HepG2 (cell line): ENCODE results near the gene EDN3. TPM values are rescaled to one million over a fixed set of nuclear protein-coding genes. Genes with fewer than 3 reads are reported as not detected.

Experiments
- ATAC-seq: fragments of 200-7000 bp; cut with Tn5 transposase; 3 replicates; pipeline ENCODE4 v1.9.1; 2020; ENCODE audit warnings: mild to moderate bottlenecking, moderate library complexity
- BruUV-seq: library from RNA; stranded (reverse); fragments of 400-500 nt; replicated peaks from 2 replicates; lab custom pipeline; 2021; lab: Mats Ljungman, UMichigan
- CTCF ChIA-PET: fragments of 300-600 bp; formaldehyde crosslinking; extraction: SDS; loops from one replicate; lab custom pipeline; 2021; ENCODE audit warnings: low total read pairs, inconsistent platforms, low intra/inter-chr PET ratio; lab: Yijun Ruan, JAX
- POLR2A ChIA-PET: fragments of 350-600 bp; sonication (Branson Sonifier 250); formaldehyde crosslinking; loops from one replicate; lab custom pipeline; 2020; ENCODE audit warnings: antibody characterized with exemption, inconsistent platforms; lab: Yijun Ruan, JAX
- DNase-seq: peaks from one replicate; pipeline ENCODE4 v3.0.0-alpha.2; 2015; ENCODE audit warnings: low spot score
- FAIRE-seq: peaks from 3 replicates; lab custom pipeline; 2011; peaks lifted over from hg19 to GRCh38; lab: Jason Lieb, UNC
- H2AFZ ChIP-seq: one replicate; pipeline ENCODE4 v1.6.1; 2011; ENCODE audit warnings: low read length, inconsistent platforms
- H3K27ac ChIP-seq: fragments of 300-600 bp; 3 replicates; pipeline ENCODE4 v1.8.0; 2011; ENCODE audit warnings: mixed run types, mild to moderate bottlenecking, mixed read lengths, low read length, inconsistent platforms; ENCODE audit not compliant: insufficient read depth; ENCODE audit errors: extremely low read length
- H3K27me3 ChIP-seq, 2 experiments: fragments of 200-600 bp in 1 of 2; 2 replicates in 1 of 2; 3 replicates in 1 of 2; pipeline versions ENCODE4 v1.6.0 to v1.8.0; 2011; ENCODE audit warnings: low read length in 2 of 2, mild to moderate bottlenecking in 2 of 2, moderate library complexity in 2 of 2, inconsistent platforms in 1 of 2; ENCODE audit not compliant: insufficient read depth in 2 of 2, control insufficient read depth in 1 of 2
- H3K36me3 ChIP-seq, 2 experiments: fragments of 200-600 bp in 1 of 2; replicated peaks in 1 of 2; 2 replicates in 1 of 2; 3 replicates in 1 of 2; pipeline versions ENCODE4 v1.5.1 to v1.8.0; 2011; ENCODE audit warnings: low read length in 2 of 2, inconsistent platforms in 1 of 2; ENCODE audit not compliant: insufficient read depth in 2 of 2, control insufficient read depth in 1 of 2
- H3K4me1 ChIP-seq: 2 replicates; pipeline ENCODE4 v1.5.1; 2012; ENCODE audit warnings: low read length, inconsistent platforms; ENCODE audit not compliant: insufficient read depth
- H3K4me2 ChIP-seq: 2 replicates; pipeline ENCODE4 v1.6.0; 2011; ENCODE audit warnings: low read depth, low read length, inconsistent platforms
- H3K4me3 ChIP-seq, 3 experiments: fragments of 200-600 bp in 1 of 3; sonication (generic), shearing (Covaris generic) in 1 of 3; replicated peaks in 1 of 3; 2 replicates each; pipeline ENCODE4 v1.5.1; 2011 to 2016; ENCODE audit warnings: low read length in 3 of 3, inconsistent platforms in 2 of 3, low read depth in 2 of 3, mild to moderate bottlenecking in 2 of 3, control low read depth in 1 of 3, mixed read lengths in 1 of 3; ENCODE audit not compliant: insufficient read depth in 1 of 3
- H3K79me2 ChIP-seq: one replicate; pipeline ENCODE4 v1.6.1; 2011; ENCODE audit warnings: low read length, inconsistent platforms; ENCODE audit not compliant: insufficient read depth
- H3K9ac ChIP-seq: 2 replicates; pipeline ENCODE4 v1.6.0; 2011; ENCODE audit warnings: mild to moderate bottlenecking, low read depth, low read length, inconsistent platforms; ENCODE audit not compliant: insufficient read depth
- H3K9me3 ChIP-seq: 2 replicates; pipeline ENCODE4 v1.5.1; 2012; ENCODE audit warnings: mild to moderate bottlenecking, low read length
- H4K20me1 ChIP-seq: 2 replicates; pipeline ENCODE4 v1.6.0; 2011; ENCODE audit warnings: inconsistent platforms, mild to moderate bottlenecking, low read length, moderate library complexity; ENCODE audit not compliant: insufficient read depth
- ESRRA ChIP-seq: sonication (generic); formaldehyde crosslinking; IDR thresholded peaks from 2 replicates; pipeline ENCODE4 v1.5.1; 2020; ENCODE audit warnings: mild to moderate bottlenecking, low read depth, missing genetic modification reagents
- ETV5 ChIP-seq: IDR thresholded peaks from 2 replicates; pipeline ENCODE4 v1.6.1; 2018; ENCODE audit warnings: missing biosample characterization, missing genetic modification reagents, inconsistent platforms, borderline replicate concordance
- GLI4 ChIP-seq: sonication (generic); formaldehyde crosslinking; IDR thresholded peaks from 2 replicates; pipeline ENCODE4 v1.5.1; 2020; ENCODE audit warnings: missing genetic modification reagents, mild to moderate bottlenecking, moderate library complexity, borderline replicate concordance
- HIVEP1 ChIP-seq: sonication (generic); formaldehyde crosslinking; IDR thresholded peaks from 2 replicates; pipeline ENCODE4 v1.4.0; 2020; ENCODE audit warnings: mild to moderate bottlenecking, missing genetic modification reagents
- KDM6A ChIP-seq: IDR thresholded peaks from 2 replicates; pipeline ENCODE4 v1.6.1; 2016; ENCODE audit warnings: low read depth
- KLF15 ChIP-seq: sonication (generic); formaldehyde crosslinking; IDR thresholded peaks from 2 replicates; pipeline ENCODE4 v1.8.1; 2023; ENCODE audit warnings: borderline replicate concordance, mild to moderate bottlenecking, inconsistent platforms, missing genetic modification reagents, mixed read lengths
- NCOA5 ChIP-seq: sonication (generic); formaldehyde crosslinking; IDR thresholded peaks from 2 replicates; pipeline ENCODE4 v1.4.0; 2020; ENCODE audit warnings: missing genetic modification reagents
- ONECUT2 ChIP-seq: sonication (generic); formaldehyde crosslinking; IDR thresholded peaks from 2 replicates; pipeline ENCODE4 v1.4.0; 2020; ENCODE audit warnings: missing genetic modification reagents
- PBX3 ChIP-seq: sonication (generic); formaldehyde crosslinking; IDR thresholded peaks from 2 replicates; pipeline ENCODE4 v1.8.1; 2023; ENCODE audit warnings: missing genetic modification reagents, inconsistent platforms, borderline replicate concordance
- TARDBP ChIP-seq: sonication (generic); formaldehyde crosslinking; IDR thresholded peaks from 2 replicates; pipeline ENCODE4 v1.8.0; 2022; ENCODE audit warnings: mild to moderate bottlenecking, missing genetic modification reagents
- TBL1XR1 ChIP-seq: fragments of 150-350 bp; IDR thresholded peaks from 2 replicates; pipeline ENCODE4 v1.6.1; 2014; ENCODE audit warnings: borderline replicate concordance, low read length; ENCODE audit not compliant: partially characterized antibody
- TCF12 ChIP-seq, 2 experiments: fragments of 450-650 bp in 1 of 2; sonication (generic) in 1 of 2; formaldehyde crosslinking in 1 of 2; IDR thresholded peaks; 2 replicates each; pipeline versions ENCODE4 v1.6.1 to v1.8.0; 2017 to 2022; ENCODE audit warnings: antibody characterized with exemption in 1 of 2, mild to moderate bottlenecking in 1 of 2, missing genetic modification reagents in 1 of 2, moderate library complexity in 1 of 2
- ZNF10 ChIP-seq: sonication (generic); formaldehyde crosslinking; IDR thresholded peaks from 2 replicates; pipeline ENCODE4 v1.4.0; 2020; ENCODE audit warnings: mild to moderate bottlenecking, low read depth, missing genetic modification reagents, borderline replicate concordance
- ZNF205 ChIP-seq: IDR thresholded peaks from 2 replicates; pipeline ENCODE4 v1.6.1; 2018; ENCODE audit warnings: missing biosample characterization, missing genetic modification reagents
- ZNF383 ChIP-seq: sonication (generic); formaldehyde crosslinking; IDR thresholded peaks from 2 replicates; pipeline ENCODE4 v1.4.0; 2020; ENCODE audit warnings: missing genetic modification reagents, mild to moderate bottlenecking, borderline replicate concordance
- WGBS: methylation state at CpG from one replicate; pipeline ENCODE4 v1.1.6; 2017; ENCODE audit warnings: low lambda C conversion rate; 5-methylcytosine and 5-hydroxymethylcytosine counted together
- in situ Hi-C: cut with HindIII; loops from 2 replicates; pipeline ENCODE4 v1.10.0; 2017; ENCODE audit warnings: low pct_unique_long_range_greater_than_20kb; ENCODE audit not compliant: extremely low pct_ligation_motif_present
- intact Hi-C: fragments of 100-400 bp; cut with micrococcal nuclease; formaldehyde crosslinking; loops from one replicate; pipeline ENCODE4 v1.10.0; 2022; ENCODE audit not compliant: unreplicated experiment
- polyA plus RNA-seq, 8 experiments: library from polyadenylated mRNA; depleted of rRNA in 3 of 8; stranded (reverse) in 7 of 8; unstranded in 1 of 8; fragments of >200 nt; fragmentation: Illumina TruSeq in 4 of 8; extraction: Trizol in 4 of 8; gene quantifications; 2 replicates each; pipeline versions ENCODE4 v1.2.1 to v1.2.3, GENCODE V29; 2011 to 2016; ENCODE audit warnings: low read depth in 4 of 8, missing spikeins in 1 of 8, mixed read lengths in 1 of 8; ENCODE audit not compliant: insufficient read depth in 1 of 8
- total RNA-seq, 5 experiments: library from RNA; depleted of rRNA; stranded (reverse); fragments of >200 nt; fragmentation: Illumina TruSeq; extraction: Trizol; gene quantifications; 2 replicates each; pipeline ENCODE4 v1.2.3, GENCODE V29; 2016; ENCODE audit warnings: low read depth in 1 of 5
- TF ChIP-seq, protein P1 (sequence below): sonication (generic); formaldehyde crosslinking; IDR thresholded peaks from 2 replicates; pipeline ENCODE4 v1.4.0; 2020; ENCODE audit warnings: mild to moderate bottlenecking, missing genetic modification reagents, borderline replicate concordance
- TF ChIP-seq, protein P2 (sequence below): sonication (generic); formaldehyde crosslinking; conservative IDR thresholded peaks from 2 replicates; pipeline ENCODE4 v1.8.0; 2022; ENCODE audit warnings: mild to moderate bottlenecking, moderate library complexity, missing genetic modification reagents

Gene EDN3
- total and polyA plus RNA-seq, 2 of the 13 experiments (the other 11 are each of a cell fraction or from before 2014, with no cell fraction given): not detected

DNA sequence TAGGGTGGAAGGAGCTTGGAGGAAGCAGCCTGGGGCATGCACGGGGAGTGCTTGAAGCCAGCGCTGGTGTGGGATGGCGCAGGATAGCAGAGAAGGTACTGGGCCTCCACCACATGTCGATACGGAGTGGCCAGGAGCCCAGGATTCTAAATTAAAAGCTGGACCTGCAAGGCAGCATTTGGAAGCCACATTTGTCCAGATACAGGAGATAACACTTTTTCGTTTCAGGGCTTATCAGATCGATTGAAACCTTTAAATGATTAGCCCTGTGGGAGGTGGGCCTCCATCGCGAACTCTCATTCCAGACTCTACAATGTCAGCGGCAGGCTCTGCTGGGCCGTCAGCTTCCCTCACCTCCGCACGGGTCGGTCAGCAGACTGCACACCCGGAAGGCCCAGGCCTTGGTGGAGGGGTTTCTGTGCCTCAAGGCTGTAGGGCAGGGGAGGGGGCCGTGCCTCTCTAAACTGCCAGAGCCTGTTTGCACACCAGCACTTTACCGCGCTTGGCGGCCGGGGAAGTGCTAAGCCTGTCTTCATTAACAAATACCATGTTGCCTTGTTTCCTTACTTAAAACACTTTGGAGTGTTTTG lies 17.9 kb downstream of the EDN3 start:
- H3K4me1 ChIP-seq: 0 out of 2 replicates have a peak, but pooled peaks cover 7% of the 10 kb centered on the region
- ATAC-seq (no peak), DNase-seq (no peak), FAIRE-seq (no peak)
- H3K9me3 ChIP-seq: no peaks in the 10 kb centered on the region
- peaks cover 11 to 41% of the 10 kb centered on the region in 2 experiments; a peak in 4 of 5 replicates for H3K27me3 ChIP-seq
- H3K4me2 ChIP-seq: no peak overlapping the region
- H3K27ac ChIP-seq: no peak overlapping the region
- H2AFZ ChIP-seq: no peak overlapping the region
- in situ Hi-C loops (no loop called here), intact Hi-C loops (no loop called here)
- 71% methylated on average over 19 of the region's 20 CpGs for WGBS
- TF ChIP-seq ETV5 (no peak), PBX3 (CRISPR knock-in tag) (no peak), TCF12 (IDR thresholded peaks at IDR 0.05) (no peak), TCF12 (CRISPR knock-in tag; IDR thresholded peaks at IDR 0.05) (no peak), ZNF10 (CRISPR knock-in tag) (no peak), GLI4 (CRISPR knock-in tag) (no peak), ONECUT2 (CRISPR knock-in tag) (no peak), TBL1XR1 (no peak), KLF15 (no peak), ZNF205 (CRISPR knock-in tag) (no peak), TARDBP (CRISPR knock-in tag) (no peak), NCOA5 (no peak), ZNF383 (CRISPR knock-in tag) (no peak), KDM6A (CRISPR knock-in tag) (no peak), HIVEP1 (no peak), ESRRA (CRISPR knock-in tag) (no peak)
- TF ChIP-seq, protein P1, sequence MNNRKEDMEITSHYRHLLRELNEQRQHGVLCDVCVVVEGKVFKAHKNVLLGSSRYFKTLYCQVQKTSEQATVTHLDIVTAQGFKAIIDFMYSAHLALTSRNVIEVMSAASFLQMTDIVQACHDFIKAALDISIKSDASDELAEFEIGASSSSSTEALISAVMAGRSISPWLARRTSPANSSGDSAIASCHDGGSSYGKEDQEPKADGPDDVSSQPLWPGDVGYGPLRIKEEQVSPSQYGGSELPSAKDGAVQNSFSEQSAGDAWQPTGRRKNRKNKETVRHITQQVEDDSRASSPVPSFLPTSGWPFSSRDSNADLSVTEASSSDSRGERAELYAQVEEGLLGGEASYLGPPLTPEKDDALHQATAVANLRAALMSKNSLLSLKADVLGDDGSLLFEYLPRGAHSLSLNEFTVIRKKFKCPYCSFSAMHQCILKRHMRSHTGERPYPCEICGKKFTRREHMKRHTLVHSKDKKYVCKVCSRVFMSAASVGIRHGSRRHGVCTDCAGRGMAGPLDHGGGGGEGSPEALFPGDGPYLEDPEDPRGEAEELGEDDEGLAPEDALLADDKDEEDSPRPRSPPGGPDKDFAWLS (CRISPR knock-in tag): no peak
- TF ChIP-seq, protein P2, sequence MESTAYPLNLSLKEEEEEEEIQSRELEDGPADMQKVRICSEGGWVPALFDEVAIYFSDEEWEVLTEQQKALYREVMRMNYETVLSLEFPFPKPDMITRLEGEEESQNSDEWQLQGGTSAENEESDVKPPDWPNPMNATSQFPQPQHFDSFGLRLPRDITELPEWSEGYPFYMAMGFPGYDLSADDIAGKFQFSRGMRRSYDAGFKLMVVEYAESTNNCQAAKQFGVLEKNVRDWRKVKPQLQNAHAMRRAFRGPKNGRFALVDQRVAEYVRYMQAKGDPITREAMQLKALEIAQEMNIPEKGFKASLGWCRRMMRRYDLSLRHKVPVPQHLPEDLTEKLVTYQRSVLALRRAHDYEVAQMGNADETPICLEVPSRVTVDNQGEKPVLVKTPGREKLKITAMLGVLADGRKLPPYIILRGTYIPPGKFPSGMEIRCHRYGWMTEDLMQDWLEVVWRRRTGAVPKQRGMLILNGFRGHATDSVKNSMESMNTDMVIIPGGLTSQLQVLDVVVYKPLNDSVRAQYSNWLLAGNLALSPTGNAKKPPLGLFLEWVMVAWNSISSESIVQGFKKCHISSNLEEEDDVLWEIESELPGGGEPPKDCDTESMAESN: no peak
- H3K9ac ChIP-seq: no peak overlapping the region
- ChIA-PET CTCF (no interaction called here), POLR2A (no interaction called here)
- H3K4me3 ChIP-seq: no peak overlapping the region
- no peaks in the 10 kb centered on the region for H3K36me3 ChIP-seq
- no peaks in the 10 kb centered on the region for H3K79me2 ChIP-seq
- no peaks in the 10 kb centered on the region for H4K20me1 ChIP-seq
- BruUV-seq: no TSS peak
